ENCODE data around the gene KLHL33. TPM values are rescaled to one million over a fixed set of nuclear protein-coding genes. Genes with fewer than 3 reads are reported as not detected.

Gene KLHL33
- total RNA-seq, 4 donors from 2014 or later = 0.16 to 0.27 TPM; not detected in 2

- Histone ChIP-seq H3K9me3 (no peaks in the 10 kb centered on the region), H3K27ac (peak overlapping the region; percentile 69 to 81 (median 75)), H3K27me3 (no peaks in the 10 kb centered on the region), H3K36me3 (peaks cover 0 to 94% (median 42%) of the 10 kb centered on the region in 4 donors), H3K4me1 (peaks cover 0 to 23% (median 13%) of the 10 kb centered on the region in 4 donors), H3K4me3 (no peak overlapping the region)
- intact Hi-C loops (cut with DNase I; ENCODE audit: low total_unique reads) = no loop called here
- peak; percentile 78 for DNase-seq
- 50 to 64% methylated on average over 1 to 12 of the region's 12 CpGs for WGBS, 2 donors (ENCODE audit: low coverage in 1 of 2)
- peak; percentile 25 for TF ChIP-seq POLR2A (IDR thresholded peaks at IDR 0.05)
- TF ChIP-seq CTCF (IDR thresholded peaks at IDR 0.05) = no peak
- TF ChIP-seq POLR2AphosphoS5 (IDR thresholded peaks at IDR 0.05) = peak in 2 of 3 donors; percentile 11 to 36
- in situ Hi-C loops (cut with MboI; ENCODE audit: low pct_ligation_motif_present in 1 of 4, low pct_unique_long_range_greater_than_20kb in 1 of 4, low sequenced_read_pairs in 3 of 4) = no loop called here
These were observed 59.8 kb downstream of the KLHL33 start for GRCh38 chr14:20376071-20376588.

Small RNA genes within 50 kb of the gene (small RNA-seq; reads per million reads assigned to genes)
- gene RNA5SP382 = 0.12 to 0.84 (median 0.54) reads per million in 4 donors

Other genes with a start within 250 kb of the KLHL33 start
- gene OR11G2, start 245.3 kb downstream of the KLHL33 start, total RNA-seq = not detected
- not detected for gene OR11H6, start 212.5 kb downstream of the KLHL33 start, total RNA-seq
- gene OR11H7, start 207.2 kb downstream of the KLHL33 start, total RNA-seq = not detected
- gene OR11H4, start 196.9 kb downstream of the KLHL33 start, total RNA-seq = not detected
- 10 to 100 TPM in 2 of 4 donors, 1 to 10 TPM in 2; 5.6 to 14.9 (median 9.7) TPM for gene TTC5, start 130.2 kb downstream of the KLHL33 start, total RNA-seq
- gene CCNB1IP1, start 102.9 kb downstream of the KLHL33 start, total RNA-seq = 10 to 100 TPM; 11.9 to 38.3 (median 23.9) TPM
- gene PARP2, start 92.5 kb downstream of the KLHL33 start, total RNA-seq = 10 to 100 TPM in 2 of 4 donors, 1 to 10 TPM in 2; 4.4 to 96.5 (median 9.1) TPM
- 100 to 1,000 TPM in 1 of 4 donors, 10 to 100 TPM in 3; 72.2 to 216 (median 79.9) TPM for gene TEP1, start 22.7 kb downstream of the KLHL33 start, total RNA-seq
- gene OSGEP, start 18.6 kb upstream of the KLHL33 start, total RNA-seq = 100 to 1,000 TPM in 1 of 4 donors, 10 to 100 TPM in 3; 26.7 to 146 (median 64.7) TPM
- gene APEX1, start 19.1 kb upstream of the KLHL33 start, total RNA-seq = 100 to 1,000 TPM; 108 to 120 (median 111) TPM
- 10 to 100 TPM; 18.7 to 49.4 (median 31.1) TPM for gene PIP4P1, start 25.3 kb upstream of the KLHL33 start, total RNA-seq
- gene PNP, start 33.2 kb upstream of the KLHL33 start, total RNA-seq = 10 to 100 TPM; 18.9 to 62.1 (median 32.7) TPM
- gene RNASE10, start 69.4 kb upstream of the KLHL33 start, total RNA-seq = not detected
- not detected for gene RNASE9, start 124.9 kb upstream of the KLHL33 start, total RNA-seq
- not detected for gene RNASE11, start 151.8 kb upstream of the KLHL33 start, total RNA-seq
- gene RNASE12, start 155.2 kb upstream of the KLHL33 start, total RNA-seq = not detected
- gene OR6S1, start 205.5 kb upstream of the KLHL33 start, total RNA-seq = not detected
- 10 to 100 TPM; 24.7 to 78.9 (median 76.5) TPM for gene RNASE4, start 248.4 kb upstream of the KLHL33 start, total RNA-seq